C4-2B (cell line): ENCODE data around the gene ATXN1.

Experiments
- ZFX ChIP-seq: fragments of 450-650 bp; IDR thresholded peaks from 2 replicates; pipeline ENCODE4 v1.6.1; 2017
- TF ChIP-seq, protein P1 (sequence below): fragments of 450-650 bp; conservative IDR thresholded peaks from 2 replicates; pipeline ENCODE4 v1.5.1; 2017; ENCODE audit warnings: mild to moderate bottlenecking

DNA sequence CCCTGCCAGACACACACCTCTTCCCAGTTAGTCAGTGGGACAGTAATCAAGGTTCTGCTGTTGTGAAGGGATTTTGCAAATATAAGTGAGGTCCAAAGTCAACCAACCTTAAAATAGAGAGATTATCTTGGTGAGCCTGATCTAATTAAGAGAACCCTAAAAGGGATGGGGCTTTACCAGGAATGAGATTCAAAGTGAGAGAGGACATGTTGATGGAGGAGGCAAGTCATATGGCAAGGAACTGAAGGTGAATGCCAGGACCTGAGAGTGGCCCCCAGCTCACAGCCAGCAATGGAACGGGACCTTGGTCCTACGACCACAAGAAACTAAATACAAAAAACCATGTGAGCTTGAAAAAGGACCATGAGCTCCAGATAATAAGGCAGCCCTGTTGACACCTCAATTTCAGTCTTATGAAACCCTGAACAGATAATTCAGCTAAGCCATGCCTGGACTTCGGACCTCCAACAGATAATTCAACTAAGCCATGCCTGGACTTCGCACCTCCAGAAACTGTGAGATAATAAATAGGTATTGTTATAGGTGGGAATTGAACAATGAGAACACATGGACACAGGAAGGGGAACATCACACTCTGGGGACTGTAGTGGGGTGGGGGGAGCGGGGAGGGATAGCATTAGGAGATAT lies 269.5 kb downstream of the ATXN1 start:
- TF ChIP-seq, protein P1, sequence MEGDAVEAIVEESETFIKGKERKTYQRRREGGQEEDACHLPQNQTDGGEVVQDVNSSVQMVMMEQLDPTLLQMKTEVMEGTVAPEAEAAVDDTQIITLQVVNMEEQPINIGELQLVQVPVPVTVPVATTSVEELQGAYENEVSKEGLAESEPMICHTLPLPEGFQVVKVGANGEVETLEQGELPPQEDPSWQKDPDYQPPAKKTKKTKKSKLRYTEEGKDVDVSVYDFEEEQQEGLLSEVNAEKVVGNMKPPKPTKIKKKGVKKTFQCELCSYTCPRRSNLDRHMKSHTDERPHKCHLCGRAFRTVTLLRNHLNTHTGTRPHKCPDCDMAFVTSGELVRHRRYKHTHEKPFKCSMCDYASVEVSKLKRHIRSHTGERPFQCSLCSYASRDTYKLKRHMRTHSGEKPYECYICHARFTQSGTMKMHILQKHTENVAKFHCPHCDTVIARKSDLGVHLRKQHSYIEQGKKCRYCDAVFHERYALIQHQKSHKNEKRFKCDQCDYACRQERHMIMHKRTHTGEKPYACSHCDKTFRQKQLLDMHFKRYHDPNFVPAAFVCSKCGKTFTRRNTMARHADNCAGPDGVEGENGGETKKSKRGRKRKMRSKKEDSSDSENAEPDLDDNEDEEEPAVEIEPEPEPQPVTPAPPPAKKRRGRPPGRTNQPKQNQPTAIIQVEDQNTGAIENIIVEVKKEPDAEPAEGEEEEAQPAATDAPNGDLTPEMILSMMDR: no peak
- TF ChIP-seq ZFX: no peak
